Stomach (tissue), 9 donors: ENCODE data around the gene SLC17A7. TPM values are rescaled to one million over a fixed set of nuclear protein-coding genes. Genes with fewer than 3 reads are reported as not detected.

ENCODE experiments used
- DNase-seq, 2 donors: peaks; one replicate each; pipeline versions ENCODE4 v3.0.0 to v3.0.0-alpha.2; 2013 to 2019
- H3K27ac ChIP-seq, 5 donors: fragments of 200-600 bp in 4 of 5; sonication (generic) in 4 of 5; one replicate each; pipeline ENCODE4 v1.5.1; 2013 to 2019; ENCODE audit warnings: mild to moderate bottlenecking in 1 of 5, moderate library complexity in 1 of 5
- H3K27me3 ChIP-seq, 3 donors: fragments of 200-600 bp; sonication (generic); one replicate each; pipeline ENCODE4 v1.5.1; 2017 to 2019; ENCODE audit warnings: mixed run types in 1 of 3
- H3K36me3 ChIP-seq, 4 donors: fragments of 200-600 bp; sonication (generic); 1 replicate in 3 of 4; 2 replicates in 1 of 4; pipeline ENCODE4 v1.5.1; 2016 to 2019
- H3K4me1 ChIP-seq, 4 donors: fragments of 200-600 bp; sonication (generic); one replicate each; pipeline ENCODE4 v1.5.1; 2016 to 2019
- H3K4me3 ChIP-seq, 4 donors: fragments of 200-600 bp; sonication (generic) in 3 of 4; one replicate each; pipeline ENCODE4 v1.5.1; 2016 to 2019; ENCODE audit warnings: mild to moderate bottlenecking in 1 of 4
- H3K9me3 ChIP-seq, 4 donors: fragments of 200-600 bp; sonication (generic); one replicate each; pipeline ENCODE4 v1.5.1; 2016 to 2019
- EP300 ChIP-seq: sonication (generic); formaldehyde crosslinking; IDR thresholded peaks from one replicate; pipeline ENCODE4 v1.6.1; 2017; ENCODE audit warnings: antibody characterized with exemption
- POLR2A ChIP-seq, 4 donors: fragments of 450-650 bp; IDR thresholded peaks; one replicate each; pipeline ENCODE4 v1.6.1; 2016; ENCODE audit warnings: antibody characterized with exemption in 4 of 4, control low read depth in 2 of 4, mild to moderate bottlenecking in 1 of 4, moderate library complexity in 1 of 4
- POLR2AphosphoS5 ChIP-seq, 3 donors: sonication (generic); formaldehyde crosslinking; IDR thresholded peaks; one replicate each; pipeline ENCODE4 v1.6.1; 2016; ENCODE audit warnings: antibody characterized with exemption in 3 of 3
- WGBS, 5 donors: extraction: QIAGEN DNeasy Blood & Tissue Kit in 3 of 5; methylation state at CpG; one replicate each; pipeline versions ENCODE4 v1.1.5 to v1.1.7; 2013 to 2018; 5-methylcytosine and 5-hydroxymethylcytosine counted together
- intact Hi-C: fragments of 100-400 bp; cut with DNase I; formaldehyde crosslinking; loops from one replicate; pipeline ENCODE4 v1.15.1; 2023; ENCODE audit warnings: low total_unique reads
- polyA plus RNA-seq, 3 donors: library from polyadenylated mRNA; stranded (reverse); fragments of 200-250 nt; gene quantifications; one replicate each; pipeline ENCODE4 v1.2.3, GENCODE V29; 2013
- total RNA-seq, 5 donors: library from RNA; depleted of rRNA; stranded (reverse); fragments of >200 nt; gene quantifications; one replicate each; pipeline versions ENCODE4 v1.1.0 to v1.2.3, GENCODE V29; 2014 to 2016
- TF ChIP-seq, protein P1 (sequence below), 7 experiments: fragments of 450-650 bp in 4 of 7; fragments of 200-600 bp in 3 of 7; sonication (generic) in 3 of 7; IDR thresholded peaks; one replicate each; pipeline ENCODE4 v1.5.1; 2016 to 2019; ENCODE audit warnings: antibody characterized with exemption in 7 of 7, control low read depth in 2 of 7, mild to moderate bottlenecking in 1 of 7
- donor health status: healthy with polysubstance abuse.
- donor health status: Bipolar disorder and iron deficiency.
- donor health status: healthy.

SLC17A7 gene
- total and polyA plus RNA-seq, 8 donors, result 0.25 to 2.0 (median 0.93) TPM; not detected in 2

DNA sequence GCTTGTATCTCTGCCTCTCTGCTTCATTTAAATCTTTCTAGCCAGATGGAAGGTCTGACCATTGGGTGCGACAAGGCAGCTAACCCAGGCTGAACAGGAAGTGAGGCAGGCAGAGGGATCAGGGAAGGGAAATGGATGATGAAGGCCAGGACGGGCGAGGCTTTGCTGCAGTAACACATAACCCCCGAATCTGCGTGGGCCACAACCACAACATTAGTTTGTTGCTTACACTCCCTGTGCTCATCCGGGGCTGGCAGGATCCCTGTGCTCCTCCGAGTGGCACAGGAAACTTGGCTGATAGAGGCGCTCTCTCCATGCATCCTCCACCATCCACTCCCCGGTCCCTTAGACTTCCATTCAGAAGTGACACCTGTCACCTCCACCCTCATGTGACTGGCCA lies 31.6 kb upstream of the SLC17A7 start:
- intact Hi-C loops, result no loop called here

DNA sequence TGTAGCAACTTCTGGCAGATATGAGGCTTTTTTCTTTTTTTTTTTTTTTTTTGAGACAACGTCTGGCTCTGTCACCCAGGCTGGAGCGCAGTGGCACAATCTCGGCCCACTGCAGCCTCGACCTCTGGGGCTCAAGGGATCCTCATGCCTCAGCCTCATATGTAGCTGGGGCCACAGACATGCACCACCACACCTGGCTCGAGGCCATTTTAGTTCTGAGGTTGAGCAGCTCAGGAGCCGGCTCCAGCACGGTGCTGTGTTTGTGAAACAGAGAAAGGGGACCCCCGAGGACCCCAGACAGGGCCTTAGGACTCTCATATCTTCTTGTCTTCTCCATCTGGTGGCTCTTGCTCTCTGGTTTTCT lies 29.3 kb upstream of the SLC17A7 start:
- intact Hi-C loops, result no loop called here
- Histone ChIP-seq H3K27ac (peak overlapping the region in 2 of 5 donors; percentile 69), H3K27me3 (no peaks in the 10 kb centered on the region), H3K4me1 (peaks cover 6 to 48% (median 37%) of the 10 kb centered on the region in 4 donors), H3K4me3 (no peak overlapping the region), H3K9me3 (no peaks in the 10 kb centered on the region), H3K36me3 (peaks cover 0 to 43% (median 31%) of the 10 kb centered on the region in 4 donors)
- no peak for TF ChIP-seq POLR2AphosphoS5 (IDR thresholded peaks at IDR 0.05)
- TF ChIP-seq, protein P1, sequence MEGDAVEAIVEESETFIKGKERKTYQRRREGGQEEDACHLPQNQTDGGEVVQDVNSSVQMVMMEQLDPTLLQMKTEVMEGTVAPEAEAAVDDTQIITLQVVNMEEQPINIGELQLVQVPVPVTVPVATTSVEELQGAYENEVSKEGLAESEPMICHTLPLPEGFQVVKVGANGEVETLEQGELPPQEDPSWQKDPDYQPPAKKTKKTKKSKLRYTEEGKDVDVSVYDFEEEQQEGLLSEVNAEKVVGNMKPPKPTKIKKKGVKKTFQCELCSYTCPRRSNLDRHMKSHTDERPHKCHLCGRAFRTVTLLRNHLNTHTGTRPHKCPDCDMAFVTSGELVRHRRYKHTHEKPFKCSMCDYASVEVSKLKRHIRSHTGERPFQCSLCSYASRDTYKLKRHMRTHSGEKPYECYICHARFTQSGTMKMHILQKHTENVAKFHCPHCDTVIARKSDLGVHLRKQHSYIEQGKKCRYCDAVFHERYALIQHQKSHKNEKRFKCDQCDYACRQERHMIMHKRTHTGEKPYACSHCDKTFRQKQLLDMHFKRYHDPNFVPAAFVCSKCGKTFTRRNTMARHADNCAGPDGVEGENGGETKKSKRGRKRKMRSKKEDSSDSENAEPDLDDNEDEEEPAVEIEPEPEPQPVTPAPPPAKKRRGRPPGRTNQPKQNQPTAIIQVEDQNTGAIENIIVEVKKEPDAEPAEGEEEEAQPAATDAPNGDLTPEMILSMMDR (IDR thresholded peaks at IDR 0.05), result no peak
- peak in 1 of 2 donors; percentile 17 for DNase-seq
- WGBS, 5 donors, result 70 to 78% (median 76%) methylated on average over 6 to 8 of the region's 8 CpGs

More for the DNA sequence above, 31.6 kb upstream of the SLC17A7 start:
- WGBS, 5 donors, result 60 to 76% (median 70%) methylated on average over 9 of the region's 9 CpGs
- TF ChIP-seq POLR2A (IDR thresholded peaks at IDR 0.05) (no peak), EP300 (no peak), POLR2AphosphoS5 (IDR thresholded peaks at IDR 0.05) (no peak)
- TF ChIP-seq, protein P1 (IDR thresholded peaks at IDR 0.05), result no peak
- peak overlapping the region in 1 of 5 donors; percentile 32 for H3K27ac ChIP-seq
- no peaks in the 10 kb centered on the region for H3K9me3 ChIP-seq
- H3K4me3 ChIP-seq, result no peak overlapping the region
- H3K36me3 ChIP-seq, result peaks cover 0 to 21% (median 10%) of the 10 kb centered on the region in 4 donors
- peaks cover 6 to 57% (median 41%) of the 10 kb centered on the region in 4 donors for H3K4me1 ChIP-seq
- DNase-seq, result peak in 1 of 2 donors; percentile 12
- H3K27me3 ChIP-seq, result no peaks in the 10 kb centered on the region

DNA sequence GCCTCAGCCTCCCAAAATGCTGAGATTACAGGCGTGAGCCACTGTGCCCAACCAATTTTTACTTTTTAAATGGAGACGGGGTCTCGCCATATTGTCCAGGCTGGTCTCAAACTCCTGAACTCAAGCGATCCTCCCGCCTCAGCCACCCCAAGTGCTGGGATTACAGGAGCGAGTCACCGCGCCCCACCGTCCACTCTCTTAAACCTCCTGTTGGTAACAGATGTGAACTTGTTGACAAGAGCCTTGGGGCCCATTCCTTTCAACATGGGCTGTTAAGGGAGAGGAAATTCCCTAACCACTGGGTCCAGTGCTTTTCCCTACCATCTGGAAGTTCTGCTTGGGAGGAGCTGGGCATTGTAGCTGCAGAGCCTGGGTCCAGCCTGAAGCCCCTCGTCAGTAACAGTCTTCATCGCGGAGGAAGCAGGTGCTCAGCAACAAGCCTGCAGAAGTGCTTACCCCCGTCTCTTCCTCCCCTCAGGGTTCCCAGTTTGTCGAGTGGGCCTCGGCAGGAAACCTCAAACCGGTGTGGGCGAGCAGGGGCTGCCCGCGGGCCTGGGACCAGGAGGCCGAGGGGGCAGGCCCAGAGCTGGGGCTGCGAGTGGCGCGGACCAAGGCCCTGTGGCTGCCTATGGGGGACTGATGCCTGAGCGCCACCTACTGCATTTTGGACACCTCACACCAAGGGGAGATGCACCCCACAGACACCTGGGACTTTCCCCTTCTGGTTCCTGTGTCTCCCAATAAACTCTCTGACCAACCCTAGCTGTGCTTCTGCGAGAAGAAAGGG lies 28.7 kb upstream of the SLC17A7 start:
- Histone ChIP-seq H3K27me3 (no peaks in the 10 kb centered on the region), H3K36me3 (peaks cover 0 to 49% (median 37%) of the 10 kb centered on the region in 4 donors), H3K27ac (peak overlapping the region; percentile 19 to 74 (median 69)), H3K9me3 (no peaks in the 10 kb centered on the region), H3K4me3 (no peak overlapping the region), H3K4me1 (peaks cover 6 to 42% (median 31%) of the 10 kb centered on the region in 4 donors)
- TF ChIP-seq POLR2A (IDR thresholded peaks at IDR 0.05) (no peak), EP300 (no peak), POLR2AphosphoS5 (IDR thresholded peaks at IDR 0.05) (no peak)
- TF ChIP-seq, protein P1 (IDR thresholded peaks at IDR 0.05), result no peak
- peak; percentile 40 to 71 for DNase-seq
- 67 to 84% (median 73%) methylated on average over 19 to 25 of the region's 25 CpGs for WGBS, 5 donors
- intact Hi-C loops, result no loop called here

DNA sequence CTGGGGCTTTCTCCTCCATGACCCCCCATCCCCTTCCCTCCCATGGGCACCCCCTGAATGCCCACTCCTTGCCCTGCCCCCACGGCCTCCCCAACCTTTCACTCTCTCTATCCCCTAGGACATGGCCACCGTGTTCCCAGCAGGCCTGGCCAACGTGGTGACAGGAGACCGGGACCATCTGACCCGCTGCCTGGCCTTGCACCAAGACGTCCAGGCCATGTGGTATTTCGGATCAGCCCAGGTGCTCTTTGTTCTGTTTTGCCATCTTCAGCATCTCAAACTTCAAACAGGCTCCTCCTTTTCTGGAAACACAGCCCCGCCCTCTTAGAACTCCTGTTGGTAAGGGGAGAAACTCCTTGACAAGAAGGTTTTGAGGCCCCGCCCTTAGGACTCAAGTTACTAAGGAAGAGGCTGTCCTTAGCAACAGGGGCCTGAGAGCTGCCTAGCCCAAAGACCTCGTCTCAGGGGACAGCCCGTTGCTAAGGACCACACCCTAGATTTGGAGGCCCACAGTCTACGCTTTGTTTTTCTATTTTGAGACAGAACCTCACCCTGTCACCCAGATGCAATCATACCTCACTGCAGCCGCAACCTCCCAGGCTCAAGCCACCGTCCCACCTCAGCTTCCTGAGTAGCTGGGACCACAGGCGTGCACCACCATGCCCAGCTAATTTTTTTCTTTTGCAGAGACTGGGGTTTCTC lies 27.6 kb upstream of the SLC17A7 start:
- intact Hi-C loops, result no loop called here
- 49 to 59% (median 52%) methylated on average over 15 of the region's 15 CpGs for WGBS, 5 donors

More for the DNA sequence above, 27.6 kb upstream of the SLC17A7 start:
- peak in 2 of 3 donors; percentile 14 to 42 for TF ChIP-seq POLR2AphosphoS5 (IDR thresholded peaks at IDR 0.05)
- TF ChIP-seq, protein P1 (IDR thresholded peaks at IDR 0.05), result no peak
- Histone ChIP-seq H3K36me3 (peaks cover 10 to 60% (median 48%) of the 10 kb centered on the region in 4 donors), H3K27ac (peak overlapping the region; percentile 1 to 74 (median 69)), H3K27me3 (no peaks in the 10 kb centered on the region), H3K9me3 (no peaks in the 10 kb centered on the region), H3K4me3 (no peak overlapping the region), H3K4me1 (peaks cover 6 to 33% (median 22%) of the 10 kb centered on the region in 4 donors)
- peak; percentile 56 to 94 for DNase-seq
